Trophoblast cell (in vitro differentiated cells and primary cell): ENCODE measurements around the gene CELA2A.

Source experiments
- DNase-seq, 2 donors: peaks; one replicate each; pipeline ENCODE4 v3.0.0-alpha.2; 2016
- H2AFZ ChIP-seq: 2 replicates; pipeline ENCODE4 v1.6.1; 2013; ENCODE audit warnings: low read length, moderate library complexity, mild to moderate bottlenecking; ENCODE audit not compliant: insufficient read depth, poor library complexity
- H2AK5ac ChIP-seq: 2 replicates; pipeline ENCODE4 v1.6.1; 2013; ENCODE audit warnings: mild to moderate bottlenecking, low read length
- H2BK120ac ChIP-seq: 2 replicates; pipeline ENCODE4 v1.6.1; 2013; ENCODE audit warnings: low read length, mild to moderate bottlenecking, moderate library complexity; ENCODE audit not compliant: insufficient read depth, poor library complexity
- H2BK12ac ChIP-seq: 2 replicates; pipeline ENCODE4 v1.6.1; 2013; ENCODE audit warnings: mild to moderate bottlenecking, low read length, moderate library complexity
- H2BK5ac ChIP-seq: 2 replicates; pipeline ENCODE4 v1.6.1; 2013; ENCODE audit warnings: low read length, low read depth, moderate library complexity, mild to moderate bottlenecking; ENCODE audit not compliant: poor library complexity
- H3K14ac ChIP-seq: 2 replicates; pipeline ENCODE4 v1.6.1; 2013; ENCODE audit warnings: mild to moderate bottlenecking, low read length
- H3K18ac ChIP-seq: 2 replicates; pipeline ENCODE4 v1.6.1; 2013; ENCODE audit warnings: mild to moderate bottlenecking, low read length
- H3K23ac ChIP-seq: 2 replicates; pipeline ENCODE4 v1.6.1; 2013; ENCODE audit warnings: low read length
- H3K27ac ChIP-seq: 2 replicates; pipeline ENCODE4 v1.5.1; 2013; ENCODE audit warnings: low read depth, mild to moderate bottlenecking, inconsistent platforms, low read length, moderate library complexity
- H3K27me3 ChIP-seq: 2 replicates; pipeline ENCODE4 v1.6.1; 2013; ENCODE audit warnings: inconsistent platforms, mild to moderate bottlenecking, low read length, moderate library complexity; ENCODE audit not compliant: insufficient read depth
- H3K36me3 ChIP-seq, 2 experiments: 1 replicate in 1 of 2; 2 replicates in 1 of 2; pipeline ENCODE4 v1.6.1; 2013; ENCODE audit warnings: low read length in 2 of 2, mild to moderate bottlenecking in 2 of 2, moderate library complexity in 1 of 2; ENCODE audit not compliant: insufficient read depth in 2 of 2, control insufficient read depth in 1 of 2
- H3K4ac ChIP-seq: 2 replicates; pipeline ENCODE4 v1.6.1; 2013; ENCODE audit warnings: low read depth, mild to moderate bottlenecking, low read length, moderate library complexity
- H3K4me1 ChIP-seq, 2 experiments: 1 replicate in 1 of 2; 2 replicates in 1 of 2; pipeline ENCODE4 v1.6.1; 2013; ENCODE audit warnings: low read length in 2 of 2, mild to moderate bottlenecking in 2 of 2, moderate library complexity in 1 of 2; ENCODE audit not compliant: insufficient read depth in 2 of 2, control insufficient read depth in 1 of 2
- H3K4me2 ChIP-seq: 2 replicates; pipeline ENCODE4 v1.6.1; 2013; ENCODE audit warnings: inconsistent platforms, mild to moderate bottlenecking, low read length, moderate library complexity
- H3K4me3 ChIP-seq: 2 replicates; pipeline ENCODE4 v1.5.1; 2013; ENCODE audit warnings: mild to moderate bottlenecking, low read depth, low read length, inconsistent platforms
- H3K79me1 ChIP-seq: one replicate; pipeline ENCODE4 v1.6.1; 2013; ENCODE audit warnings: low read length
- H3K79me2 ChIP-seq: 2 replicates; pipeline ENCODE4 v1.6.1; 2013; ENCODE audit warnings: low read length, mild to moderate bottlenecking; ENCODE audit not compliant: control insufficient read depth, insufficient read depth, poor library complexity
- H3K9ac ChIP-seq: 2 replicates; pipeline ENCODE4 v1.6.1; 2013; ENCODE audit warnings: mild to moderate bottlenecking, low read length
- H3K9me3 ChIP-seq: 2 replicates; pipeline ENCODE4 v1.6.1; 2013; ENCODE audit warnings: low read depth, mild to moderate bottlenecking, control low read depth, inconsistent platforms, low read length; ENCODE audit not compliant: insufficient read depth
- H4K12ac ChIP-seq: 2 replicates; pipeline ENCODE4 v1.6.1; 2013; ENCODE audit warnings: low read depth, mild to moderate bottlenecking, low read length, moderate library complexity
- H4K8ac ChIP-seq: 2 replicates; pipeline ENCODE4 v1.6.1; 2013; ENCODE audit warnings: low read depth, mild to moderate bottlenecking, low read length, moderate library complexity
- H4K91ac ChIP-seq: one replicate; pipeline ENCODE4 v1.6.1; 2013; ENCODE audit warnings: low read depth, mild to moderate bottlenecking, low read length, moderate library complexity
- WGBS: extraction: QIAGEN DNeasy Blood & Tissue Kit; methylation state at CpG from one replicate; pipeline ENCODE4 v1.1.7; 2013; ENCODE audit warnings: missing lambda C conversion rate; ENCODE audit not compliant: insufficient read length, insufficient coverage; ENCODE audit errors: extremely low coverage; 5-methylcytosine and 5-hydroxymethylcytosine counted together

Gene CELA2A

GRCh38 chr1:15439325-15439724 lies 17.2 kb upstream of the CELA2A start:
- Histone ChIP-seq H3K9ac (no peak overlapping the region), H2AFZ (no peak overlapping the region), H3K27ac (no peak overlapping the region), H2BK12ac (no peak overlapping the region), H4K12ac (no peak overlapping the region), H3K36me3 (no peaks in the 10 kb centered on the region), H3K18ac (no peak overlapping the region), H3K4me3 (no peak overlapping the region), H3K4me1 (no peaks in the 10 kb centered on the region), H2AK5ac (no peak overlapping the region), H3K23ac (no peak overlapping the region), H3K4ac (no peak overlapping the region), H4K91ac (no peak overlapping the region), H3K4me2 (no peak overlapping the region), H3K14ac (no peak overlapping the region), H3K27me3 (no peaks in the 10 kb centered on the region), H3K79me2 (no peaks in the 10 kb centered on the region), H2BK5ac (no peak overlapping the region), H2BK120ac (no peak overlapping the region), H3K9me3 (peaks cover 3% of the 10 kb centered on the region), H3K79me1 (no peaks in the 10 kb centered on the region), H4K8ac (no peak overlapping the region)
- no peak for DNase-seq
- WGBS: no CpG with 5 or more reads among the region's 14 CpGs

- WGBS: no CpG with 5 or more reads among the region's 13 CpGs
- H4K91ac ChIP-seq: no peak overlapping the region
- H2AK5ac ChIP-seq: no peak overlapping the region
- no peak overlapping the region for H2BK120ac ChIP-seq
- H3K36me3 ChIP-seq: no peaks in the 10 kb centered on the region
- no peak overlapping the region for H4K8ac ChIP-seq
- no peak for DNase-seq
- no peak overlapping the region for H3K18ac ChIP-seq
- no peak overlapping the region for H3K9ac ChIP-seq
- peak overlapping the region; percentile 1 for H3K4me3 ChIP-seq
- no peak overlapping the region for H3K4me2 ChIP-seq
- no peaks in the 10 kb centered on the region for H3K79me1 ChIP-seq
- no peak overlapping the region for H3K23ac ChIP-seq
- H2BK12ac ChIP-seq: no peak overlapping the region
- H3K4ac ChIP-seq: no peak overlapping the region
- H3K9me3 ChIP-seq: peaks cover under 1% of the 10 kb centered on the region
- no peaks in the 10 kb centered on the region for H3K4me1 ChIP-seq
- no peak overlapping the region for H2AFZ ChIP-seq
- no peaks in the 10 kb centered on the region for H3K79me2 ChIP-seq
- H2BK5ac ChIP-seq: no peak overlapping the region
- H4K12ac ChIP-seq: no peak overlapping the region
- no peak overlapping the region for H3K14ac ChIP-seq
- no peak overlapping the region for H3K27ac ChIP-seq
- no peaks in the 10 kb centered on the region for H3K27me3 ChIP-seq
Measured at GRCh38 chr1:15440357-15440756, 16.2 kb upstream of the CELA2A start.

- no peak overlapping the region for H2BK5ac ChIP-seq
- H3K79me1 ChIP-seq: no peaks in the 10 kb centered on the region
- no peak overlapping the region for H4K12ac ChIP-seq
- H4K8ac ChIP-seq: no peak overlapping the region
- no peak overlapping the region for H3K14ac ChIP-seq
- no peak overlapping the region for H2BK120ac ChIP-seq
- H3K27me3 ChIP-seq: no peaks in the 10 kb centered on the region
- no peak overlapping the region for H2BK12ac ChIP-seq
- H4K91ac ChIP-seq: no peak overlapping the region
- H3K36me3 ChIP-seq: no peaks in the 10 kb centered on the region
- no peak overlapping the region for H2AK5ac ChIP-seq
- no peaks in the 10 kb centered on the region for H3K9me3 ChIP-seq
- H3K79me2 ChIP-seq: no peaks in the 10 kb centered on the region
- H3K27ac ChIP-seq: no peak overlapping the region
- H3K4me2 ChIP-seq: no peak overlapping the region
- H3K4ac ChIP-seq: no peak overlapping the region
- WGBS: no CpG with 5 or more reads among the region's 6 CpGs
- no peak overlapping the region for H3K18ac ChIP-seq
- no peak overlapping the region for H3K4me3 ChIP-seq
- H3K9ac ChIP-seq: no peak overlapping the region
- no peak overlapping the region for H3K23ac ChIP-seq
- H3K4me1 ChIP-seq: no peaks in the 10 kb centered on the region
- no peak overlapping the region for H2AFZ ChIP-seq
- no peak for DNase-seq
Measured at GRCh38 chr1:15441247-15441646, 15.3 kb upstream of the CELA2A start.

- no peaks in the 10 kb centered on the region for H3K27me3 ChIP-seq
- H4K12ac ChIP-seq: no peak overlapping the region
- DNase-seq: no peak
- no peak overlapping the region for H2BK5ac ChIP-seq
- no peak overlapping the region for H3K4ac ChIP-seq
- H3K14ac ChIP-seq: no peak overlapping the region
- H3K79me1 ChIP-seq: no peaks in the 10 kb centered on the region
- H3K27ac ChIP-seq: no peak overlapping the region
- no peak overlapping the region for H3K23ac ChIP-seq
- no peak overlapping the region for H2AFZ ChIP-seq
- H2BK12ac ChIP-seq: no peak overlapping the region
- no peak overlapping the region for H3K4me3 ChIP-seq
- no peak overlapping the region for H2BK120ac ChIP-seq
- H3K36me3 ChIP-seq: no peaks in the 10 kb centered on the region
- H4K91ac ChIP-seq: no peak overlapping the region
- H3K9ac ChIP-seq: no peak overlapping the region
- no peak overlapping the region for H3K18ac ChIP-seq
- WGBS: no CpG with 5 or more reads among the region's 8 CpGs
- H2AK5ac ChIP-seq: no peak overlapping the region
- H3K79me2 ChIP-seq: no peaks in the 10 kb centered on the region
- H3K9me3 ChIP-seq: no peaks in the 10 kb centered on the region
- H3K4me1 ChIP-seq: no peaks in the 10 kb centered on the region
- H3K4me2 ChIP-seq: no peak overlapping the region
- no peak overlapping the region for H4K8ac ChIP-seq
Measured at GRCh38 chr1:15442119-15442518, 14.4 kb upstream of the CELA2A start.
